IMR-90 (cell line): ENCODE results near the gene METTL1. TPM values are rescaled to one million over a fixed set of nuclear protein-coding genes. Genes with fewer than 3 reads are reported as not detected.

Source experiments
- ATAC-seq: fragments of 200-7000 bp; cut with Tn5 transposase; 2 replicates; pipeline ENCODE4 v1.9.1; 2020; ENCODE audit warnings: low read depth, mild to moderate bottlenecking, moderate library complexity
- BruUV-seq: library from RNA; stranded (reverse); fragments of 400-500 nt; replicated peaks from 2 replicates; lab custom pipeline; 2021; lab: Mats Ljungman, UMichigan
- CTCF ChIA-PET: fragments of 300-600 bp; formaldehyde crosslinking; extraction: SDS; loops from one replicate; lab custom pipeline; 2021; ENCODE audit warnings: antibody characterized with exemption; lab: Yijun Ruan, JAX
- POLR2A ChIA-PET: fragments of 300-600 bp; sonication (Branson Sonifier 250); formaldehyde crosslinking; loops from one replicate; lab custom pipeline; 2022; ENCODE audit warnings: antibody characterized with exemption; ENCODE audit not compliant: unreplicated experiment; lab: Charles Lee
- DNase-seq: peaks from one replicate; pipeline ENCODE4 v3.0.0; 2013
- H2AFZ ChIP-seq: replicated peaks from 2 replicates; pipeline ENCODE3; 2013; ENCODE audit warnings: low read length, mild to moderate bottlenecking; ENCODE audit not compliant: poor library complexity
- H2AK5ac ChIP-seq: 2 replicates; pipeline ENCODE4 v1.6.1; 2013; ENCODE audit warnings: low read depth, low read length, inconsistent platforms
- H2AK9ac ChIP-seq: replicated peaks from 2 replicates; pipeline ENCODE3; 2013; ENCODE audit warnings: mild to moderate bottlenecking, low read depth, low read length, moderate library complexity; ENCODE audit not compliant: poor library complexity
- H2BK120ac ChIP-seq: 2 replicates; pipeline ENCODE4 v1.6.1; 2013; ENCODE audit warnings: low read depth, low read length, inconsistent platforms
- H2BK15ac ChIP-seq: 3 replicates; pipeline ENCODE4 v1.6.1; 2013; ENCODE audit warnings: low read depth, low read length, inconsistent platforms
- H2BK20ac ChIP-seq: 2 replicates; pipeline ENCODE4 v1.6.1; 2013; ENCODE audit warnings: low read depth, mild to moderate bottlenecking, inconsistent platforms, low read length, moderate library complexity
- H2BK5ac ChIP-seq: 2 replicates; pipeline ENCODE4 v1.6.1; 2013; ENCODE audit warnings: mild to moderate bottlenecking, low read depth, low read length, inconsistent platforms; ENCODE audit not compliant: poor library complexity, severe bottlenecking
- H3K14ac ChIP-seq: replicated peaks from 2 replicates; pipeline ENCODE4 v1.6.1; 2013; ENCODE audit warnings: low read depth, low read length, inconsistent platforms
- H3K18ac ChIP-seq: 2 replicates; pipeline ENCODE4 v1.6.1; 2013; ENCODE audit warnings: low read depth, low read length, control low read depth
- H3K23ac ChIP-seq: 2 replicates; pipeline ENCODE4 v1.6.1; 2013; ENCODE audit warnings: low read depth, low read length, inconsistent platforms
- H3K27ac ChIP-seq: 2 replicates; pipeline ENCODE4 v1.5.1; 2013; ENCODE audit warnings: mild to moderate bottlenecking, control low read depth, low read length; ENCODE audit not compliant: insufficient read depth
- H3K27me3 ChIP-seq: 2 replicates; pipeline ENCODE4 v1.6.1; 2013; ENCODE audit warnings: low read length; ENCODE audit not compliant: control insufficient read depth, insufficient read depth
- H3K36me3 ChIP-seq: 2 replicates; pipeline ENCODE4 v1.6.1; 2013; ENCODE audit warnings: low read length, mixed read lengths; ENCODE audit not compliant: control insufficient read depth, insufficient read depth
- H3K4ac ChIP-seq: 2 replicates; pipeline ENCODE4 v1.6.1; 2013; ENCODE audit warnings: low read depth, low read length, inconsistent platforms
- H3K4me1 ChIP-seq: 2 replicates; pipeline ENCODE4 v1.6.1; 2013; ENCODE audit warnings: low read length, mixed read lengths; ENCODE audit not compliant: control insufficient read depth, insufficient read depth
- H3K4me2 ChIP-seq: 2 replicates; pipeline ENCODE4 v1.6.1; 2013; ENCODE audit warnings: low read depth, mild to moderate bottlenecking, control low read depth, low read length, moderate library complexity
- H3K4me3 ChIP-seq: 2 replicates; pipeline ENCODE4 v1.5.1; 2013; ENCODE audit warnings: low read depth, mild to moderate bottlenecking, control low read depth, low read length, moderate library complexity; ENCODE audit not compliant: insufficient read depth
- H3K56ac ChIP-seq: 2 replicates; pipeline ENCODE4 v1.6.1; 2013; ENCODE audit warnings: low read length, inconsistent platforms; ENCODE audit not compliant: insufficient read depth; ENCODE audit errors: extremely low read depth
- H3K79me1 ChIP-seq, 2 experiments: 2 replicates each; pipeline ENCODE4 v1.6.1; 2013; ENCODE audit warnings: low read length in 2 of 2, inconsistent platforms in 1 of 2, low read depth in 1 of 2
- H3K9ac ChIP-seq: 2 replicates; pipeline ENCODE4 v1.6.1; 2013; ENCODE audit warnings: low read depth, low read length, control low read depth
- H3K9me1 ChIP-seq: 2 replicates; pipeline ENCODE4 v1.6.1; 2013; ENCODE audit warnings: low read length, inconsistent platforms; ENCODE audit not compliant: insufficient read depth
- H3K9me3 ChIP-seq: 2 replicates; pipeline ENCODE4 v1.6.1; 2013; ENCODE audit warnings: low read length; ENCODE audit not compliant: control insufficient read depth, insufficient read depth
- H4K20me1 ChIP-seq: 2 replicates; pipeline ENCODE4 v1.6.1; 2013; ENCODE audit warnings: low read length, inconsistent platforms; ENCODE audit not compliant: insufficient read depth
- H4K5ac ChIP-seq: 2 replicates; pipeline ENCODE4 v1.6.1; 2013; ENCODE audit warnings: mild to moderate bottlenecking, low read depth, low read length, control low read depth
- H4K8ac ChIP-seq, 2 experiments: 2 replicates each; pipeline ENCODE4 v1.6.1; 2013; ENCODE audit warnings: low read depth in 2 of 2, low read length in 2 of 2, control low read depth in 1 of 2, inconsistent platforms in 1 of 2
- H4K91ac ChIP-seq: 2 replicates; pipeline ENCODE4 v1.6.1; 2013; ENCODE audit warnings: low read depth, low read length, inconsistent platforms; ENCODE audit not compliant: insufficient read depth
- BHLHE40 ChIP-seq: fragments of 150-350 bp; IDR thresholded peaks from 2 replicates; pipeline ENCODE4 v1.6.1; 2016; ENCODE audit warnings: mild to moderate bottlenecking, low read depth, low read length
- CEBPB ChIP-seq: IDR thresholded peaks from 2 replicates; pipeline ENCODE4 v1.6.1; 2012; ENCODE audit warnings: low read depth, low read length, improper control_type of control experiment
- CHD1 ChIP-seq: IDR thresholded peaks from 2 replicates; pipeline ENCODE4 v1.6.1; 2012; ENCODE audit warnings: low read depth, low read length, improper control_type of control experiment
- CTCF ChIP-seq: conservative IDR thresholded peaks from 2 replicates; pipeline ENCODE4 v1.5.1; 2012; ENCODE audit warnings: mild to moderate bottlenecking, low read depth, low read length, improper control_type of control experiment
- FOS ChIP-seq: fragments of 150-350 bp; IDR thresholded peaks from 2 replicates; pipeline ENCODE4 v1.6.1; 2016; ENCODE audit warnings: low read depth, low read length
- MAFK ChIP-seq: IDR thresholded peaks from 2 replicates; pipeline ENCODE4 v1.6.1; 2012; ENCODE audit warnings: low read depth, low read length, improper control_type of control experiment
- MAZ ChIP-seq: IDR thresholded peaks from 2 replicates; pipeline ENCODE4 v1.6.1; 2012; ENCODE audit warnings: low read depth, mild to moderate bottlenecking, low read length, improper control_type of control experiment, moderate library complexity, borderline replicate concordance
- MXI1 ChIP-seq: IDR thresholded peaks from 2 replicates; pipeline ENCODE4 v1.6.1; 2012; ENCODE audit warnings: low read depth, mild to moderate bottlenecking, low read length, moderate library complexity, borderline replicate concordance
- NFE2L2 ChIP-seq: fragments of 150-350 bp; IDR thresholded peaks from 2 replicates; pipeline ENCODE4 v1.6.1; 2016; ENCODE audit warnings: low read depth, mild to moderate bottlenecking, low read length
- POLR2A ChIP-seq: IDR thresholded peaks from 2 replicates; pipeline ENCODE4 v1.6.1; 2012; ENCODE audit warnings: mild to moderate bottlenecking, low read depth, low read length
- RAD21 ChIP-seq: IDR thresholded peaks from 2 replicates; pipeline ENCODE4 v1.6.1; 2012; ENCODE audit warnings: low read length, improper control_type of control experiment
- RCOR1 ChIP-seq: IDR thresholded peaks from 2 replicates; pipeline ENCODE4 v1.6.1; 2012; ENCODE audit warnings: mild to moderate bottlenecking, low read length, improper control_type of control experiment; ENCODE audit not compliant: insufficient replicate concordance
- RFX5 ChIP-seq: IDR thresholded peaks from 2 replicates; pipeline ENCODE4 v1.8.0; 2012; ENCODE audit warnings: low read depth, mild to moderate bottlenecking, low read length, moderate library complexity
- SMC3 ChIP-seq: fragments of 150-350 bp; IDR thresholded peaks from 2 replicates; pipeline ENCODE4 v1.6.1; 2016; ENCODE audit warnings: low read depth, mild to moderate bottlenecking, antibody characterized with exemption, low read length, moderate library complexity
- USF2 ChIP-seq: fragments of 150-350 bp; IDR thresholded peaks from 2 replicates; pipeline ENCODE4 v1.6.1; 2017; ENCODE audit warnings: mild to moderate bottlenecking, antibody characterized with exemption, low read length, low read depth
- WGBS, 2 experiments: methylation state at CpG; one replicate each; pipeline versions ENCODE4 v1.1.5 to v1.1.7; 2013; ENCODE audit warnings: missing lambda C conversion rate in 2 of 2; ENCODE audit not compliant: insufficient read length in 1 of 2; ENCODE audit errors: extremely low coverage in 2 of 2; 5-methylcytosine and 5-hydroxymethylcytosine counted together
- dilution Hi-C: fragments of 300-500 bp; cut with HindIII; formaldehyde crosslinking; loops from one replicate; pipeline ENCODE4 v1.14.3; 2018; ENCODE audit warnings: low sequenced_read_pairs; ENCODE audit not compliant: unreplicated experiment
- in situ Hi-C: fragments of 300-500 bp; cut with MboI; formaldehyde crosslinking; loops from 3 replicates; pipeline ENCODE4 v1.14.3; 2019; ENCODE audit warnings: low sequenced_read_pairs, inconsistent platforms, mixed read lengths
- intact Hi-C: fragments of 100-400 bp; cut with micrococcal nuclease; formaldehyde crosslinking; loops from 2 replicates; pipeline ENCODE4 v1.10.0; 2022
- polyA plus RNA-seq, 3 experiments: library from polyadenylated mRNA; depleted of rRNA; stranded (reverse); fragments of >200 nt; gene quantifications; 2 replicates each; pipeline ENCODE4 v1.2.3, GENCODE V29; 2012; ENCODE audit warnings: low replicate concordance in 1 of 3
- total RNA-seq: library from RNA; depleted of rRNA; stranded (reverse); fragments of >200 nt; gene quantifications from 2 replicates; pipeline ENCODE4 v1.2.3, GENCODE V29; 2012
- TF ChIP-seq, protein P1 (sequence below): fragments of 150-350 bp; IDR thresholded peaks from 2 replicates; pipeline ENCODE4 v1.6.1; 2016; ENCODE audit warnings: low read depth, mild to moderate bottlenecking, low read length, moderate library complexity, borderline replicate concordance

Gene METTL1
- total and polyA plus RNA-seq, 2 of the 4 experiments (the other 2 are of a cell fraction): 12.4 to 27.5 TPM

GRCh38 chr12:57741413-57741789 is 30.5 kb downstream of the METTL1 start:
- peaks cover 10 to 19% of the 10 kb centered on the region in 2 experiments; a peak in 3 of 4 replicates for H3K79me1 ChIP-seq
- CTCF ChIA-PET: no interaction called here
- in situ Hi-C loops (no loop called here), intact Hi-C loops (no loop called here), dilution Hi-C loops (no loop called here)
- H4K5ac ChIP-seq: no peak overlapping the region
- no peak overlapping the region for H2BK120ac ChIP-seq
- H3K9ac ChIP-seq: no peak overlapping the region
- peaks cover 55% of the 10 kb centered on the region for H3K27me3 ChIP-seq
- whole genome bisulfite sequencing, 2 experiments: no CpG with 5 or more reads among the region's 1 CpG
- H4K8ac ChIP-seq: no peak overlapping the region
- no peak overlapping the region for H3K4ac ChIP-seq
- H3K4me3 ChIP-seq: no peak overlapping the region
- no peak overlapping the region for H4K91ac ChIP-seq
- no peak overlapping the region for H3K14ac ChIP-seq
- no peak overlapping the region for H2AK5ac ChIP-seq
- no peak overlapping the region for H2AFZ ChIP-seq
- no peak overlapping the region for H2BK20ac ChIP-seq
- no peak for ATAC-seq
- DNase-seq: no peak
- no peak overlapping the region for H3K23ac ChIP-seq
- H3K27ac ChIP-seq: no peak overlapping the region
- H3K9me1 ChIP-seq: peaks cover 6% of the 10 kb centered on the region
- peaks cover 1% of the 10 kb centered on the region; the same call in 1 of the 2 replicates for H3K36me3 ChIP-seq
- no peak for TF ChIP-seq CTCF
- TF ChIP-seq RCOR1: no peak
- no peak for TF ChIP-seq SMC3
- TF ChIP-seq, protein P1, sequence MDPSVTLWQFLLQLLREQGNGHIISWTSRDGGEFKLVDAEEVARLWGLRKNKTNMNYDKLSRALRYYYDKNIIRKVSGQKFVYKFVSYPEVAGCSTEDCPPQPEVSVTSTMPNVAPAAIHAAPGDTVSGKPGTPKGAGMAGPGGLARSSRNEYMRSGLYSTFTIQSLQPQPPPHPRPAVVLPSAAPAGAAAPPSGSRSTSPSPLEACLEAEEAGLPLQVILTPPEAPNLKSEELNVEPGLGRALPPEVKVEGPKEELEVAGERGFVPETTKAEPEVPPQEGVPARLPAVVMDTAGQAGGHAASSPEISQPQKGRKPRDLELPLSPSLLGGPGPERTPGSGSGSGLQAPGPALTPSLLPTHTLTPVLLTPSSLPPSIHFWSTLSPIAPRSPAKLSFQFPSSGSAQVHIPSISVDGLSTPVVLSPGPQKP: no peak
- TF ChIP-seq BHLHE40: no peak
- no peak for TF ChIP-seq CHD1
- no peak for TF ChIP-seq MAZ
- no peak for TF ChIP-seq RFX5
- TF ChIP-seq POLR2A: no peak
- no peak for TF ChIP-seq NFE2L2
- no peak for TF ChIP-seq CEBPB
- no peak for TF ChIP-seq FOS
- TF ChIP-seq MXI1: no peak
- no peak for TF ChIP-seq RAD21
- TF ChIP-seq USF2: no peak
- no peak for TF ChIP-seq MAFK
- H3K4me2 ChIP-seq: no peak overlapping the region
- peaks cover 2% of the 10 kb centered on the region; the same call in 1 of the 2 replicates for H3K9me3 ChIP-seq
- no peak overlapping the region for H2BK5ac ChIP-seq
- no peak overlapping the region for H2AK9ac ChIP-seq
- no TSS peak for BruUV-seq
- 0 out of 2 replicates have a peak, but pooled peaks cover 3% of the 10 kb centered on the region for H4K20me1 ChIP-seq
- POLR2A ChIA-PET: no interaction called here
- H3K56ac ChIP-seq: no peak overlapping the region
- no peak overlapping the region for H2BK15ac ChIP-seq
- no peak overlapping the region for H3K18ac ChIP-seq
- H3K4me1 ChIP-seq: peaks cover 6% of the 10 kb centered on the region
